H1 (cell line): ENCODE data around the gene CALD1. TPM values are rescaled to one million over a fixed set of nuclear protein-coding genes. Genes with fewer than 3 reads are reported as not detected.

ENCODE experiments used
- RFX5 ChIP-seq: IDR thresholded peaks from 2 replicates; pipeline ENCODE4 v1.6.1; 2011; ENCODE audit warnings: low read depth, low read length, improper control_type of control experiment, borderline replicate concordance
- SAP30 ChIP-seq: fragments of 300-600 bp; sonication (generic); IDR thresholded peaks from 2 replicates; pipeline ENCODE4 v1.7.1; 2012; ENCODE audit warnings: low read length, moderate library complexity, mild to moderate bottlenecking, inconsistent platforms; ENCODE audit not compliant: insufficient read depth, insufficient replicate concordance
- SUZ12 ChIP-seq: fragments of 200-600 bp; sonication (generic); IDR thresholded peaks from 2 replicates; pipeline ENCODE4 v1.6.1; 2012; ENCODE audit warnings: mild to moderate bottlenecking, inconsistent platforms, low read length, moderate library complexity, mixed read lengths
- polyA plus RNA-seq, 7 experiments: library from polyadenylated mRNA; depleted of rRNA in 3 of 7; stranded (reverse) in 5 of 7; unstranded in 2 of 7; fragments of >200 nt in 5 of 7; fragments of 200-250 nt in 2 of 7; gene quantifications; 1 replicate in 5 of 7; 2 replicates in 1 of 7; 4 replicates in 1 of 7; pipeline versions ENCODE4 v1.2.1 to v1.2.3, GENCODE V29; 2011 to 2013; ENCODE audit warnings: missing spikeins in 2 of 7, mixed read lengths in 2 of 7
- total RNA-seq: library from RNA; stranded (reverse); fragmentation: NEBNext Ultra II Directional; extraction: Animal tissue kit (Norgen Biotek cat#: 25700); gene quantifications from 2 replicates; pipeline ENCODE4 v1.2.1, GENCODE V29; 2021

Gene CALD1
- total and polyA plus RNA-seq, 2 of the 8 experiments (the other 6 are each of a cell fraction or from before 2014, with no cell fraction given), result 34.3 to 177 TPM

- TF ChIP-seq RFX5, result no peak
- no peak for TF ChIP-seq SUZ12
- TF ChIP-seq SAP30, result no peak
Measured at GRCh38 chr7:134835463-134835823, 56.0 kb downstream of the CALD1 start (continued).
